G401 (cell line): ENCODE data around the gene KCND2. TPM values are rescaled to one million over a fixed set of nuclear protein-coding genes. Genes with fewer than 3 reads are reported as not detected.
"Not testable (repeated sequence)": the region's sequence is repeated elsewhere in the genome, so short reads cannot be mapped to it uniquely, and the experiment has no call there.

Experiments
- DNase-seq: peaks from one replicate; pipeline ENCODE4 v3.0.0-alpha.2; 2015; ENCODE audit warnings: low spot score
- in situ Hi-C: cut with HindIII; loops from 2 replicates; pipeline ENCODE4 v1.10.0; 2016; ENCODE audit warnings: low sequenced_read_pairs, mixed read lengths
- total RNA-seq: library from RNA; depleted of rRNA; stranded (reverse); fragments of >200 nt; shearing (Covaris generic); gene quantifications from 2 replicates; pipeline ENCODE4 v1.2.3, GENCODE V29; 2014

The KCND2 gene
- total RNA-seq, 1 experiment from 2014 or later, result not detected

DNA sequence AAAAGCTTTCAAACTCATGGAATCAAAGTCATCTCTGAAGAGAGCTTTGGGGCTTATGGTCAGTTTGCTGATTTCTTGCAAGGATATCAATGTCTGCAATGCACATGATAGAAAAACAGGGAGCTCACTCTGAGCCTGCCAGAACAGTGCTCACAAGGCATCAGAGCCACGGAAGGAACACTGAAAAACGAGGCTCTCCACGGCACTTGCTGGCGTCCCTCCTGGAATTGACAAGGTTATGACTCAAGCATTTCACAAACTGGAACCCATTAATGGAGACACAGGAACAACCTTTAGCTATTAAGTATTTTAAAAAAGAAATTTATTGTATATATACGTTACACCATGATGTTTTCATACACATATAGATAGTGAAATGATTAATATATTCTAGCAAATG lies 266.3 kb downstream of the KCND2 start:
- no peak for DNase-seq
- in situ Hi-C loops, result no loop called here

DNA sequence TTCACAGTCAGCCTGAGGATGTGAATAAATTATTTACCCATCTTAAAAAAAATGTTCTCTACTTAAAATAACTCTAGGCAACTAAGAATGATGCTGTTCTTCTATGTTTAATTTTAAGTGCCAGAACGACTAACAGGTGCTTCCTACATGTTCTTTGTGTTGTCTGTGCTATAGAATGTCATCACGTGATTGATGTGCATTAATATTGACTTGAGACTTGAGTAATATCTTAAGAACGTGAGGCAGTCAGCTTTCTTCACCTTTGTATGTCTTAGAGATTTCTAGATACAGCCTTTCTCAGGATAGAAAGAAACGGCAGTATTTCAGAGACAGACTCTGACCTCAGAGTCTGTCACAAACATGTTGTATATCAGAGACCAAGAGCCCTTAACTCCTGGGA lies 274.6 kb downstream of the KCND2 start:
- no peak for DNase-seq
- in situ Hi-C loops, result no loop called here

DNA sequence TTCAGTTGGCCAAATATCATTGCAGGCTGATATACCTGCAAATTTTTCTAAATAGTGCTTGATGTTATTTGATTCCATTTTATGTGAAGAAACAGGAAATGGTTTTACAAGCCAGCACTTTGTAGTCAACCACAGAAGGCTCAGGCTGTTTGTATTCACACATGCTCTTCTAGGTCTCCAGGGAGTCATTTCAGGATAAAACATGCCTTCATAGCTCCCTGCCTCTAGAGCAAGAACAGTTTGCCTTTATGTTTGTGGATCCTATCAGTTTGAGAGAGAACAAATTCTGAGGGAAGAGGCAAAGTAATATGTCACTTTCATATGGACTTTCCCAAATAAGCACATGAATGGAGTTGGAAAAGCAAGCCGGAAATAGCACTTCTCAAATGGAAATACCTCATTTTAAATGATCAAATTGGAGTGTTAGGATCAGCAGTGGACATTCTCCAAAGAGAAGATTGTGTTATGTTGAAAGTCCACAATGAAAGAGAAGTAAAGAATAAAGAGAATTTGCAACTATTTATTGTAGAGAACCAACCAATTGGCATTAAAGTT lies 277.6 kb downstream of the KCND2 start:
- in situ Hi-C loops, result no loop called here
- DNase-seq, result peak; percentile 51

DNA sequence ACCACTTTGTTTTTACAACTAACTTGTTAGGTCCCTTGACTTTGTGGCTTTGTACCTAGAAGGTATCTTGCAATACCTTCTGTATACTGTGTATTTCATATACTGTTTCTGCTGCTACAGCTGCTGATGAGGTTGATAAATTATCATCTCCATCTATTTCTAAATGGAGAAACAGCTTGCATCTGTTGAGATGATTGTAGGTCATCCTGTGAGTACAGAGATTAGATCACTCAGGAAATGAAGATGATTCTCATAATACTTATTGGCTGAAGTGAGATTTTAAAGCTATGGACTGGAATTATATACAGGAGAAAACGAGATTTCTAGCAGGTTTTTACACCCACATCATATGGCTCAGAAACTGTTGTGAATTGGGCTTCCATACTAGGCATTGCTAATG lies 280.5 kb downstream of the KCND2 start:
- in situ Hi-C loops, result no loop called here
- DNase-seq, result no peak

GRCh38 chr7:120554960-120555571 lies 282.1 kb downstream of the KCND2 start:
- DNase-seq, result peak; percentile 76
- in situ Hi-C loops, result no loop called here

- in situ Hi-C loops, result no loop called here
Observed at GRCh38 chr7:120564145-120564544, 291.2 kb downstream of the KCND2 start.

DNA sequence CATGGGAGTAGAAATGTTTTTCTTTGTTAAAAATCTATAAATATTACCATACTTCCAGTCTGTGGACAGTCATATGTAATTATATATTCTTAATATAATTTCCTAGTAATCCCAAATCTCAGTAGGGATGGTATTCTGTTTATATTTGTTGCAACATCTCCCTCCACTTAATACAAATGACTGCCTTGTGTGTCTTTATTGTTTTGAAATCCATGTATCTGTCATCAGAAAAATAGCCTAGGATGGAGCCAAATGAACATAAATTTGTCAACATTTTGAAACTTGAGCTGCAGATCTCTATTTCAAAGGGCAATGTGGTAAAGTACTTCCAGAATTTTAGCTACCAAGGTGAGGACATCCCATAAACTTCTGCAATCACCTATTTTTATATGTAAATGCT lies 294.2 kb downstream of the KCND2 start:
- DNase-seq, result no peak
- in situ Hi-C loops, result no loop called here

More at GRCh38 chr7:120564145-120564544, 291.2 kb downstream of the KCND2 start:
- no peak for DNase-seq

DNA sequence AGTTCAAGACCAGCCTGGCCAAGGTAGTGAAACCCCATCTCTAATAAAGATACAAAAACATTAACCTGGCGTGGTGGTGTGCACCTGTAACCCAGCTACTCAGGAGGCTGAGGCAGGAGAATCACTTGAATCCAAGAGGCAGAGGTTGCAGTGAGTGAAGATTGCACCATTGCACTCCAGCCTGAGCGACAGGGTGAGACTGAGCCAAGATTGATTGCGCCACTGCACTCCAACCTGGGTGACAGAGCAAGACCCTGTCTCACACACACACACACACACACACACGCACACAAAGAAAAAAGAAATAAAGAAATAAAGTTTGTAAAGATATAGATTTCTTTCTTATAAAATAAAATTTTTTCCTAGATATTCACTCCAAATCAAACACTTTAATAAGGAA lies 305.7 kb downstream of the KCND2 start:
- DNase-seq, in situ Hi-C loops: not testable (repeated sequence)

DNA sequence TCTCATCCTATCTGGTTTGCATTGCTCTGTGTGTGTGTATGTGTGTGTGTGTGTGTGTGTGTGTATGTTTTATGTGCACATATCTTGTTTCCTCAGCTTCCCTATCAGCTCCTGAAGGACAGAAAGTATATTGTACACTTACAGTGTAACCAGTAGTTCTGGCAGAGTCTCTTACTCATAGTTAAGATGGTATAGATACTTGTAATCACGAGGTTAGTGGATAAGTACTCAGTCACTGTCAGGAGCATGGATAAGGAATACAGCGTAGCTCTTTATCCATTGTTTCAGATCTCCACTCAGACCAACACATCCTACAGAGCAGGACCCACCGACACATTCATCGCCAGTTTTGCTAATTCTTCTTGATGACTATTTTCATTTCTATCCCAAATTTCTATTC lies 309.9 kb downstream of the KCND2 start:
- in situ Hi-C loops, result no loop called here
- DNase-seq, result no peak

GRCh38 chr7:120583899-120584586 lies 311.1 kb downstream of the KCND2 start:
- no peak for DNase-seq
- in situ Hi-C loops, result no loop called here

DNA sequence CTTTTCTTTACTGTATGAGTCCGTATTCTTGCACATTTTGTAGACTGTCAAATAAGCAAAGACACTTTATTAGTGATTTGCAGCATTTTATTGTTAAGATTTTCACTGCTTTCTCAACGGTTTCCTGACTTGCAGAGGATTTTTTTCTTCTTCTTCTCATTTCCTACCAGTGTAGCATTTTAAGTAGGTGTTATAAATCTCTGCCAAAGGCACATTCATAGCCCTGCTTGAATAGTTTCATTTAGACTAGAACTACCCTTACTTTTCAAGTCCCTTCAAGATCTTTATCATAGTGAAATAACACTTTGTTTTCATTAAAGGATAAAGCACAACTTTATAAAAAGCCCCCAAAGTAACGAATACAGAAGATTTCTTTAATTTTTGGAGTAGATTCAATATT lies 313.6 kb downstream of the KCND2 start:
- no peak for DNase-seq
- in situ Hi-C loops, result no loop called here

DNA sequence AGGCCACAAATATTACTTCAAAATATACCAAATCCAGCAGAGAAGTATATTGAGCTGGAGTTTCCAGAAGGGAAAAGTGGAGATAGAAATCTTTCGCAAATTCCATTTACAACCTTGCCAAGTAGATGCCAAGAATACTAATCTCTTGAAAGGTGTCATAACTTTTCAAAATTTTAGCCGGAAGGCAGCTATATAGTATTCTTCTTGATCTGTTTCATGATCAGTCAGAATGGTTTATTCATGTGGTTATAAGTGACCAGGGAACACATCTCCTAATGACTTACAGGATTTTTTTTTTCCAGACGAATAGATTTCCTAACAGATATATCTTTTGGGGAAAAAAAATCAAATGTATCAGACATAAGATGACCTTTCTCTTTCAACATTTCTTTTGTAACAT lies 314.3 kb downstream of the KCND2 start:
- DNase-seq, result no peak
- in situ Hi-C loops, result no loop called here

DNA sequence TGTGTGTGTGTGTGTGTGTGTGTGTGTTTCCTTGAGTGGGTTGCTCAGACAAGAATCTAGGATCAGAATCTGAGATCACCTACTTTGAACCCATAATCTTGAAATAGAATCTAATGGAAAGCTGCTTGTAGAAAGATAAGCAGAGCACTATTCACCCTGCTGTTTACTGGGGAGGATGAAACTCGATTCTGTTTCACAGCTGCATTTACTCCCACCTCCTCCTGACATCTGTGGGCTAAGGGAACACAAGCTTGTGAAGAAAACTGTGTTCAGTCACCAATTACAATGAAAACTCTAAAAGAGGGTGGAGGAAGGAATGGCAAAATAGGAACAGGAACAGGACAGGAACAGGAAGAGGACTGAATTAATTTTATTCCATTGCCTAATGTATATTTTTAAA lies 315.4 kb downstream of the KCND2 start:
- no peak for DNase-seq
- in situ Hi-C loops, result no loop called here

DNA sequence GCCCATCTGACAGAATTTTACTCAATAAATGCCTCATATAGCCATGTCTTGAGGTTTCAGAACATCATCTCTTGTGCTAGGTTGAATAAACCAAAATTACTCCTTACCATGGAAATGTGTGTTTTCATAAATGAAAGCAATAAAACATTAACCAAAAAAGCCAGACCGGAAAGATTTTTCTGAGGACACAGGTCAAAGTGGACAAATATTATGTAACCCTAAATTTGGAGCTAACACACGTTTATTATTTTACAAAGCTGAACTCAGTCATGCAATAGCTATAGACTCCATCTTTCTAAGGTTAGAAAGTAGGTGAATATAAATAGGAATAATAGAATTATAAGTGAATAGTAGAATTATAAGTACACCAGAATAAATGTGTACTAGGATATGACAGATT lies 315.9 kb downstream of the KCND2 start:
- in situ Hi-C loops, result no loop called here
- DNase-seq, result no peak

DNA sequence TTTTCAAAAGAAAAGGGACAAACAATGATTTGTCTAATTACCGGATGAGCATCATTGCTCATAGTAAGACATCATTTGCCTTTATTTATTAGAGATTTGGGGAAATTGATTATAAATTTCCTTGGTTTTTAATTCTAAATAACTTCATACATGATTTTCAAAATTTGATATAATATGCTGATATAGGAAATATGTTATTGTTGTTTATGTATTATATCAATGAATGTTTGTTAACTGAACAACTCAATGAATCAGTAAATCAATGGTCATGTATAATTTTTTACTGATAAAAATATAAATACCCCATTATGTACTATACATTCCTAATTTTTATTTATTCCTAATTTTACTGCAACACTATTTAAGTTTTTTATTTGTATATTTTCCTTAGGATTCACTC lies 327.6 kb downstream of the KCND2 start:
- DNase-seq, result no peak
- in situ Hi-C loops, result no loop called here

GRCh38 chr7:120603366-120603765 lies 330.4 kb downstream of the KCND2 start:
- no peak for DNase-seq

GRCh38 chr7:120609136-120609753 lies 336.3 kb downstream of the KCND2 start:
- in situ Hi-C loops, result no loop called here

More at GRCh38 chr7:120603366-120603765, 330.4 kb downstream of the KCND2 start:
- in situ Hi-C loops, result no loop called here

GRCh38 chr7:120611975-120612374 lies 339.0 kb downstream of the KCND2 start:
- DNase-seq, result no peak
- in situ Hi-C loops, result no loop called here

More at GRCh38 chr7:120609136-120609753, 336.3 kb downstream of the KCND2 start:
- DNase-seq, result no peak

- DNase-seq, result no peak
- in situ Hi-C loops, result no loop called here
Observed at GRCh38 chr7:120615703-120616102, 342.7 kb downstream of the KCND2 start.

DNA sequence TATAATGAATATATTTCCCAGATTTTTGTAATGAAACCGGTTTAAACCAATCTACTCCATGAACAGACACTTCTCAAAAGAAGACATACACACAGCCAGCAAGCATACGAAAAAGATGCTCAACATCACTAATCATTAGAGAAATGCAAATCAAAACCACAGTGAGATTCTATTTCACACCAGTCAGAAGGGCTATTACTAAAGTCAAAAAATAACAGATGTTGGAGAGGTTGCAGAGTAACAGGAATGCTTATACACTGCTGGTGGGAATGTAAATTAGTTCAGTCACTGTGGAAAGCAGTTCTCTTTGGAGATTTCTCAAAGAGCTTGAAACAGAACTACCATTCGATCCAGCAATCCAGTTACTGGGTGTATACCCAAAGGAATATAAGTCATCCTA lies 344.3 kb downstream of the KCND2 start:
- in situ Hi-C loops, result no loop called here

More for the DNA sequence above, 344.3 kb downstream of the KCND2 start:
- no peak for DNase-seq
